H1 (cell line): Measurements from ENCODE around the gene CCNT2. TPM values are rescaled to one million over a fixed set of nuclear protein-coding genes. Genes with fewer than 3 reads are reported as not detected.

Experiments used
- CTCF ChIA-PET: fragments of 300-600 bp; sonication (Branson Sonifier 250); formaldehyde crosslinking; loops from one replicate; lab custom pipeline; 2021; ENCODE audit not compliant: partially characterized antibody; lab: Charles Lee
- POLR2A ChIA-PET: fragments of 300-600 bp; sonication (Branson Sonifier 250); formaldehyde crosslinking; loops from one replicate; lab custom pipeline; 2021; ENCODE audit warnings: inconsistent platforms; ENCODE audit not compliant: partially characterized antibody; lab: Charles Lee
- DNase-seq, 2 experiments: peaks; one replicate each; pipeline versions ENCODE4 v3.0.0 to v3.0.0-alpha.2; 2010 to 2022; ENCODE audit warnings: low spot score in 2 of 2, low read depth in 1 of 2, mixed read lengths in 1 of 2
- FAIRE-seq: peaks from 2 replicates; lab custom pipeline; 2011; peaks lifted over from hg19 to GRCh38; lab: Jason Lieb, UNC
- H2AFZ ChIP-seq: 2 replicates; pipeline ENCODE4 v1.8.1; 2012; ENCODE audit warnings: low read length, inconsistent platforms
- H2AK5ac ChIP-seq: 2 replicates; pipeline ENCODE4 v1.6.1; 2013; ENCODE audit warnings: low read depth, low read length
- H2BK120ac ChIP-seq: replicated peaks from 2 replicates; pipeline ENCODE3; 2013; ENCODE audit warnings: low read depth, low read length, inconsistent platforms
- H2BK12ac ChIP-seq: 2 replicates; pipeline ENCODE4 v1.6.1; 2013; ENCODE audit warnings: low read depth, low read length
- H2BK15ac ChIP-seq: 2 replicates; pipeline ENCODE4 v1.6.1; 2013; ENCODE audit warnings: low read length
- H2BK20ac ChIP-seq: 2 replicates; pipeline ENCODE4 v1.6.1; 2013; ENCODE audit warnings: low read length
- H2BK5ac ChIP-seq: 2 replicates; pipeline ENCODE4 v1.6.1; 2013; ENCODE audit warnings: low read depth, low read length
- H3K14ac ChIP-seq: 2 replicates; pipeline ENCODE4 v1.6.1; 2013; ENCODE audit warnings: inconsistent platforms; ENCODE audit not compliant: insufficient read length
- H3K18ac ChIP-seq: 2 replicates; pipeline ENCODE4 v1.6.1; 2013; ENCODE audit warnings: low read length; ENCODE audit errors: extremely low read depth
- H3K23ac ChIP-seq: 2 replicates; pipeline ENCODE4 v1.6.1; 2013; ENCODE audit warnings: inconsistent platforms; ENCODE audit not compliant: insufficient read length
- H3K23me2 ChIP-seq: 2 replicates; pipeline ENCODE4 v1.6.1; 2013; ENCODE audit warnings: low read depth, low read length
- H3K27ac ChIP-seq: 2 replicates; pipeline ENCODE4 v1.6.1; 2011; ENCODE audit warnings: low read depth, low read length, inconsistent platforms
- H3K27me3 ChIP-seq, 4 experiments: replicated peaks in 1 of 4; 1 replicate in 1 of 4; 2 replicates in 3 of 4; pipeline versions ENCODE4 v1.6.1 to v1.8.1; 2011 to 2013; ENCODE audit warnings: low read length in 3 of 4, mild to moderate bottlenecking in 3 of 4, inconsistent platforms in 2 of 4, mixed read lengths in 2 of 4, moderate library complexity in 1 of 4; ENCODE audit not compliant: control insufficient read depth in 3 of 4, insufficient read depth in 3 of 4; ENCODE audit errors: extremely low read depth in 1 of 4
- H3K36me3 ChIP-seq, 4 experiments: 2 replicates each; pipeline versions ENCODE4 v1.6.1 to v1.8.1; 2011 to 2013; ENCODE audit warnings: mild to moderate bottlenecking in 4 of 4, low read length in 3 of 4, moderate library complexity in 2 of 4, control low read depth in 1 of 4, inconsistent platforms in 1 of 4; ENCODE audit not compliant: insufficient read depth in 4 of 4, control insufficient read depth in 2 of 4
- H3K4ac ChIP-seq: replicated peaks from 2 replicates; pipeline ENCODE3; 2013; ENCODE audit warnings: low read length, low read depth, mixed read lengths, inconsistent platforms; ENCODE audit not compliant: insufficient read length
- H3K4me1 ChIP-seq, 4 experiments: replicated peaks in 1 of 4; 1 replicate in 1 of 4; 2 replicates in 3 of 4; pipeline versions ENCODE4 v1.6.1 to v1.8.1; 2011 to 2013; ENCODE audit warnings: low read length in 3 of 4, inconsistent platforms in 2 of 4, mixed read lengths in 1 of 4; ENCODE audit not compliant: insufficient read depth in 4 of 4, control insufficient read depth in 3 of 4
- H3K4me2 ChIP-seq, 2 experiments: 2 replicates each; pipeline versions ENCODE4 v1.6.1 to v1.8.1; 2011 to 2013; ENCODE audit warnings: low read depth in 2 of 2, low read length in 2 of 2, control low read depth in 1 of 2, inconsistent platforms in 1 of 2, mild to moderate bottlenecking in 1 of 2; ENCODE audit not compliant: insufficient read depth in 1 of 2
- H3K4me3 ChIP-seq, 4 experiments: fragments of 200-600, 300-600 bp in 1 of 4; sonication (generic), shearing (Covaris generic), sonication (Bioruptor Twin) in 1 of 4; 2 replicates each; pipeline versions ENCODE4 v1.5.1 to v1.8.1; 2011 to 2016; ENCODE audit warnings: low read length in 4 of 4, low read depth in 3 of 4, control low read depth in 2 of 4, inconsistent platforms in 2 of 4, mild to moderate bottlenecking in 2 of 4, mixed read lengths in 1 of 4, moderate library complexity in 1 of 4; ENCODE audit not compliant: insufficient read depth in 2 of 4; ENCODE audit errors: extremely low read depth in 1 of 4
- H3K56ac ChIP-seq: replicated peaks from 2 replicates; pipeline ENCODE3; 2013; ENCODE audit warnings: low read depth, mild to moderate bottlenecking, mixed read lengths, low read length, inconsistent platforms; ENCODE audit not compliant: insufficient read length
- H3K79me1 ChIP-seq: 2 replicates; pipeline ENCODE4 v1.6.1; 2013; ENCODE audit warnings: low read depth, low read length, control low read depth
- H3K79me2 ChIP-seq, 2 experiments: 2 replicates each; pipeline versions ENCODE4 v1.6.1 to v1.8.1; 2012 to 2013; ENCODE audit warnings: low read length in 2 of 2, mild to moderate bottlenecking in 2 of 2, inconsistent platforms in 1 of 2; ENCODE audit not compliant: insufficient read depth in 2 of 2, control insufficient read depth in 1 of 2
- H3K9ac ChIP-seq, 4 experiments: replicated peaks in 1 of 4; 1 replicate in 1 of 4; 2 replicates in 3 of 4; pipeline versions ENCODE4 v1.6.1 to v1.8.1; 2011 to 2013; ENCODE audit warnings: low read depth in 3 of 4, low read length in 3 of 4, control low read depth in 2 of 4, mild to moderate bottlenecking in 2 of 4, moderate library complexity in 2 of 4, inconsistent platforms in 1 of 4; ENCODE audit errors: extremely low read depth in 1 of 4
- H3K9me3 ChIP-seq, 2 experiments: 2 replicates each; pipeline versions ENCODE4 v1.6.1 to v1.8.1; 2012 to 2013; ENCODE audit warnings: mild to moderate bottlenecking in 2 of 2, moderate library complexity in 2 of 2, control low read depth in 1 of 2, inconsistent platforms in 1 of 2, low read depth in 1 of 2, low read length in 1 of 2, mixed read lengths in 1 of 2; ENCODE audit not compliant: insufficient read depth in 2 of 2
- H4K20me1 ChIP-seq, 2 experiments: replicated peaks in 1 of 2; 2 replicates each; pipeline versions ENCODE3 to v1.8.1; 2011 to 2013; ENCODE audit warnings: inconsistent platforms in 2 of 2, low read length in 2 of 2, mild to moderate bottlenecking in 1 of 2; ENCODE audit not compliant: insufficient read depth in 2 of 2, control insufficient read depth in 1 of 2
- H4K5ac ChIP-seq: 2 replicates; pipeline ENCODE4 v1.6.1; 2013; ENCODE audit warnings: low read length, low read depth, mixed read lengths, inconsistent platforms; ENCODE audit not compliant: insufficient read length
- H4K8ac ChIP-seq: 2 replicates; pipeline ENCODE4 v1.8.0; 2013; ENCODE audit warnings: mild to moderate bottlenecking, moderate library complexity, low read length, inconsistent platforms; ENCODE audit not compliant: insufficient read depth; ENCODE audit errors: extremely low read depth
- H4K91ac ChIP-seq: replicated peaks from 2 replicates; pipeline ENCODE3; 2013; ENCODE audit warnings: low read length, mixed read lengths, inconsistent platforms; ENCODE audit not compliant: insufficient read length
- BACH1 ChIP-seq: IDR thresholded peaks from 2 replicates; pipeline ENCODE4 v1.6.1; 2012; ENCODE audit warnings: low read length, improper control_type of control experiment
- EZH2 ChIP-seq: fragments of 200-600 bp; sonication (generic); IDR thresholded peaks from 2 replicates; pipeline ENCODE4 v1.7.1; 2012; ENCODE audit warnings: low read depth, mild to moderate bottlenecking, moderate library complexity, low read length, inconsistent platforms; ENCODE audit not compliant: severe bottlenecking
- FOSL1 ChIP-seq: IDR thresholded peaks from 2 replicates; pipeline ENCODE4 v1.6.1; 2011; ENCODE audit warnings: mild to moderate bottlenecking, low read depth, low read length, moderate library complexity; ENCODE audit not compliant: insufficient read depth
- POLR2AphosphoS5 ChIP-seq: IDR thresholded peaks from 2 replicates; pipeline ENCODE4 v1.6.1; 2011; ENCODE audit warnings: low read depth, low read length
- RBBP5 ChIP-seq: IDR thresholded peaks from 2 replicates; pipeline ENCODE4 v1.7.1; 2012; ENCODE audit warnings: low read depth, mild to moderate bottlenecking, inconsistent platforms, low read length, moderate library complexity, borderline replicate concordance
- RFX5 ChIP-seq: IDR thresholded peaks from 2 replicates; pipeline ENCODE4 v1.6.1; 2011; ENCODE audit warnings: low read depth, low read length, improper control_type of control experiment, borderline replicate concordance
- WGBS, 2 experiments: shearing (Covaris generic) in 1 of 2; methylation state at CpG; one replicate each; pipeline versions ENCODE4 v1.1.6 to v1.1.7; 2013 to 2015; ENCODE audit warnings: low lambda C conversion rate in 2 of 2, mixed read lengths in 2 of 2, inconsistent platforms in 1 of 2, low coverage in 1 of 2, missing lambda C conversion rate in 1 of 2; ENCODE audit not compliant: insufficient replicate concordance in 2 of 2, insufficient coverage in 1 of 2, insufficient read length in 1 of 2; ENCODE audit errors: extremely low coverage in 1 of 2, missing lambda C conversion rate in 1 of 2; 5-methylcytosine and 5-hydroxymethylcytosine counted together
- polyA plus RNA-seq, 7 experiments: library from polyadenylated mRNA; depleted of rRNA in 3 of 7; stranded (reverse) in 5 of 7; unstranded in 2 of 7; fragments of >200 nt in 5 of 7; fragments of 200-250 nt in 2 of 7; gene quantifications; 1 replicate in 5 of 7; 2 replicates in 1 of 7; 4 replicates in 1 of 7; pipeline versions ENCODE4 v1.2.1 to v1.2.3, GENCODE V29; 2011 to 2013; ENCODE audit warnings: missing spikeins in 2 of 7, mixed read lengths in 2 of 7
- total RNA-seq: library from RNA; stranded (reverse); fragmentation: NEBNext Ultra II Directional; extraction: Animal tissue kit (Norgen Biotek cat#: 25700); gene quantifications from 2 replicates; pipeline ENCODE4 v1.2.1, GENCODE V29; 2021

The CCNT2 gene
- total and polyA plus RNA-seq, 2 of the 8 experiments (the other 6 are each of a cell fraction or from before 2014, with no cell fraction given): 13.0 to 39.7 TPM

- ChIA-PET CTCF (no interaction called here), POLR2A (no interaction called here)
Observed at GRCh38 chr2:134911400-134911785, 7.2 kb upstream of the CCNT2 start.

More at GRCh38 chr2:134911400-134911785, 7.2 kb upstream of the CCNT2 start:
- no peak overlapping the region for H2AFZ ChIP-seq
- H2AK5ac ChIP-seq: no peak overlapping the region
- no peaks in the 10 kb centered on the region for H3K79me2 ChIP-seq
- H3K4me1 ChIP-seq: no peaks in the 10 kb centered on the region
- DNase-seq: no peak
- H3K9me3 ChIP-seq: peaks cover 2 to 3% of the 10 kb centered on the region in 2 experiments; a peak in 1 of 4 replicates
- H3K14ac ChIP-seq: no peak overlapping the region
- peaks cover 0 to 1% of the 10 kb centered on the region in 2 experiments for H4K20me1 ChIP-seq
- H3K18ac ChIP-seq: no peak overlapping the region
- H2BK12ac ChIP-seq: no peak overlapping the region
- 83% methylated on average over 3 of the region's 3 CpGs; no CpG with 5 or more reads in 1 of the 2 experiments for WGBS, 2 experiments
- no peak overlapping the region for H2BK15ac ChIP-seq
- H3K23ac ChIP-seq: no peak overlapping the region
- no peak overlapping the region for H3K56ac ChIP-seq
- TF ChIP-seq BACH1 (no peak), POLR2AphosphoS5 (no peak), FOSL1 (no peak), RFX5 (no peak), RBBP5 (no peak), EZH2 (no peak)
- no peak overlapping the region for H3K9ac ChIP-seq
- no peak overlapping the region for H4K5ac ChIP-seq
- H2BK120ac ChIP-seq: no peak overlapping the region
- no peaks in the 10 kb centered on the region for H3K36me3 ChIP-seq
- no peak overlapping the region for H3K4ac ChIP-seq
- no peaks in the 10 kb centered on the region; a peak in 1 of 7 replicates for H3K27me3 ChIP-seq
- no peak overlapping the region for H4K91ac ChIP-seq
- no peak overlapping the region for H2BK20ac ChIP-seq
- H3K4me3 ChIP-seq: no peak overlapping the region
- no peak overlapping the region for H3K27ac ChIP-seq
- no peak overlapping the region for H4K8ac ChIP-seq
- no peak overlapping the region for H2BK5ac ChIP-seq
- no peak overlapping the region for H3K4me2 ChIP-seq
- H3K79me1 ChIP-seq: no peaks in the 10 kb centered on the region
- no peaks in the 10 kb centered on the region for H3K23me2 ChIP-seq
- FAIRE-seq: no peak
